K562 (cell line): ENCODE data around the gene TP53I13. TPM values are rescaled to one million over a fixed set of nuclear protein-coding genes. Genes with fewer than 3 reads are reported as not detected.

Experiments used
- ESRRB ChIP-seq: fragments of 250-450 bp; sonication (Bioruptor Pico); IDR thresholded peaks from 2 replicates; pipeline ENCODE4 v1.5.0; 2020; ENCODE audit warnings: mild to moderate bottlenecking, moderate library complexity, borderline replicate concordance
- HCFC1 ChIP-seq: IDR thresholded peaks from 2 replicates; pipeline ENCODE4 v1.6.1; 2012; ENCODE audit warnings: low read depth, low read length, improper control_type of control experiment
- NR2C1 ChIP-seq, 2 experiments: fragments of 450-650 bp; IDR thresholded peaks; 2 replicates each; pipeline ENCODE4 v1.6.1; 2017; ENCODE audit warnings: mild to moderate bottlenecking in 2 of 2, antibody characterized with exemption in 1 of 2, inconsistent platforms in 1 of 2, missing compliant biosample characterization in 1 of 2, missing genetic modification characterization in 1 of 2
- RERE ChIP-seq: sonication (generic); formaldehyde crosslinking; IDR thresholded peaks from 2 replicates; pipeline ENCODE4 v1.8.0; 2023; ENCODE audit warnings: missing genetic modification reagents, mild to moderate bottlenecking, borderline replicate concordance
- SP1 ChIP-seq: sonication (generic); formaldehyde crosslinking; IDR thresholded peaks from 2 replicates; pipeline ENCODE4 v1.8.1; 2022; ENCODE audit warnings: mild to moderate bottlenecking, missing genetic modification reagents
- SP2 ChIP-seq: IDR thresholded peaks from 2 replicates; pipeline ENCODE4 v1.6.1; 2011; ENCODE audit warnings: mild to moderate bottlenecking, low read depth, low read length, moderate library complexity; ENCODE audit not compliant: poor library complexity, severe bottlenecking; ENCODE audit errors: extremely low read depth
- STAT6 ChIP-seq: sonication (generic); formaldehyde crosslinking; IDR thresholded peaks from 2 replicates; pipeline ENCODE4 v1.8.1; 2023; ENCODE audit warnings: mild to moderate bottlenecking, missing genetic modification reagents
- TAF1 ChIP-seq: IDR thresholded peaks from 2 replicates; pipeline ENCODE4 v1.6.1; 2011; ENCODE audit warnings: mild to moderate bottlenecking, low read length, moderate library complexity; ENCODE audit not compliant: insufficient read depth, control insufficient read depth, severe bottlenecking; ENCODE audit errors: extremely low read depth
- TCFL5 ChIP-seq: fragments of 250-450 bp; sonication (Bioruptor Pico); conservative IDR thresholded peaks from 2 replicates; pipeline ENCODE4 v1.6.1; 2021; ENCODE audit warnings: mild to moderate bottlenecking, moderate library complexity, matching md5 sums
- TFAP4 ChIP-seq: sonication (generic); formaldehyde crosslinking; IDR thresholded peaks from 2 replicates; pipeline ENCODE4 v1.8.0; 2022; ENCODE audit warnings: missing genetic modification reagents, mild to moderate bottlenecking, moderate library complexity, borderline replicate concordance
- ZBTB7A ChIP-seq: IDR thresholded peaks from 2 replicates; pipeline ENCODE4 v1.6.1; 2011; ENCODE audit warnings: low read depth, mild to moderate bottlenecking, low read length, moderate library complexity, borderline replicate concordance; ENCODE audit not compliant: control insufficient read depth
- ZNF12 ChIP-seq: sonication (generic); formaldehyde crosslinking; IDR thresholded peaks from 2 replicates; pipeline ENCODE4 v1.4.0; 2020; ENCODE audit warnings: mild to moderate bottlenecking, missing genetic modification reagents
- ZNF165 ChIP-seq: fragments of 250-450 bp; sonication (Bioruptor Pico); IDR thresholded peaks from 2 replicates; pipeline ENCODE4 v1.4.0; 2020; ENCODE audit warnings: borderline replicate concordance
- ZNF277 ChIP-seq: fragments of 250-450 bp; sonication (Bioruptor Pico); IDR thresholded peaks from 2 replicates; pipeline ENCODE4 v1.8.0; 2022; ENCODE audit warnings: inconsistent platforms, mild to moderate bottlenecking, moderate library complexity, borderline replicate concordance
- ZNF282 ChIP-seq: sonication (generic); formaldehyde crosslinking; IDR thresholded peaks from 2 replicates; pipeline ENCODE4 v1.8.1; 2023; ENCODE audit warnings: missing genetic modification reagents
- ZNF311 ChIP-seq: fragments of 250-450 bp; sonication (Bioruptor Pico); IDR thresholded peaks from 2 replicates; pipeline ENCODE4 v1.4.0; 2020; ENCODE audit warnings: mild to moderate bottlenecking, moderate library complexity
- ZNF431 ChIP-seq: sonication (generic); formaldehyde crosslinking; IDR thresholded peaks from 2 replicates; pipeline ENCODE4 v1.8.0; 2022; ENCODE audit warnings: mild to moderate bottlenecking, missing genetic modification reagents
- polyA plus RNA-seq, 8 experiments: library from polyadenylated mRNA; depleted of rRNA in 4 of 8; stranded (reverse) in 5 of 8; unstranded in 3 of 8; fragments of >200 nt; fragmentation: Nextera tagmentation in 2 of 8; fragmentation: Illumina TruSeq in 1 of 8; extraction: Ambion mirVana in 2 of 8; extraction: Trizol in 1 of 8; gene quantifications; 2 replicates each; pipeline versions ENCODE4 v1.2.1 to v1.2.3, GENCODE V29; 2011 to 2014; ENCODE audit warnings: inconsistent platforms in 1 of 8, missing spikeins in 1 of 8
- total RNA-seq, 7 experiments: library from RNA; depleted of rRNA in 6 of 7; stranded (reverse); fragments of >200 nt in 6 of 7; fragmentation: Illumina TruSeq in 2 of 7; extraction: Trizol in 2 of 7; gene quantifications; 2 replicates each; pipeline versions ENCODE4 v1.2.1 to v1.2.3, GENCODE V29; 2011 to 2021; ENCODE audit warnings: low replicate concordance in 1 of 7

TP53I13 gene
- total and polyA plus RNA-seq, 9 of the 15 experiments (the other 6 are each of a cell fraction or from before 2014, with no cell fraction given) = 0.08 to 28.3 (median 9.1) TPM

GRCh38 chr17:29591146-29591736 lies 22.7 kb downstream of the TP53I13 start (continued):
- no peak for TF ChIP-seq STAT6 (CRISPR knock-in tag)
- TF ChIP-seq ZNF311 = no peak
- no peak for TF ChIP-seq ESRRB (CRISPR knock-in tag)
- no peak for TF ChIP-seq ZNF431
- TF ChIP-seq HCFC1 = no peak
- TF ChIP-seq ZNF277 (CRISPR knock-in tag) = no peak
- no peak for TF ChIP-seq TCFL5 (CRISPR knock-in tag)
- TF ChIP-seq SP2 = no peak
- TF ChIP-seq ZBTB7A = no peak
- no peak; the same call in 1 of the 2 replicates for TF ChIP-seq SP1
- TF ChIP-seq TFAP4 (CRISPR knock-in tag) = no peak
- TF ChIP-seq ZNF12 (CRISPR knock-in tag) = no peak
- TF ChIP-seq NR2C1 (IDR thresholded peaks at IDR 0.05) = no peak
- TF ChIP-seq NR2C1 (tag; IDR thresholded peaks at IDR 0.05) = no peak
- no peak for TF ChIP-seq ZNF282 (CRISPR knock-in tag)
- no peak for TF ChIP-seq TAF1
- no peak for TF ChIP-seq RERE (CRISPR knock-in tag)
- TF ChIP-seq ZNF165 = no peak
